Heart left ventricle (tissue), 16 donors: ENCODE measurements around the gene MINDY4. TPM values are rescaled to one million over a fixed set of nuclear protein-coding genes. Genes with fewer than 3 reads are reported as not detected.

Source experiments
- ATAC-seq, 4 donors: fragments of 200-7000 bp; cut with Tn5 transposase; one replicate each; pipeline ENCODE4 v1.9.1; 2020 to 2022; ENCODE audit warnings: moderate library complexity in 4 of 4, mild to moderate bottlenecking in 3 of 4, moderate number of reproducible peaks in 1 of 4
- DNase-seq, 5 donors: peaks; one replicate each; pipeline ENCODE4 v3.0.0-alpha.2; 2020
- H3K27ac ChIP-seq, 12 donors: fragments of 200-600 bp; sonication (generic) in 4 of 12; one replicate each; pipeline versions ENCODE4 v1.5.0 to v1.8.0; 2016 to 2022; ENCODE audit warnings: mild to moderate bottlenecking in 2 of 12
- H3K27me3 ChIP-seq, 9 donors: fragments of 200-600 bp; sonication (generic) in 2 of 9; one replicate each; pipeline versions ENCODE4 v1.5.1 to v1.8.0; 2016 to 2022; ENCODE audit warnings: mild to moderate bottlenecking in 3 of 9
- H3K36me3 ChIP-seq, 9 donors: fragments of 200-600 bp; sonication (generic) in 2 of 9; one replicate each; pipeline versions ENCODE4 v1.5.0 to v1.8.0; 2018 to 2022; ENCODE audit warnings: mild to moderate bottlenecking in 2 of 9
- H3K4me1 ChIP-seq, 12 donors: fragments of 200-600 bp; sonication (generic) in 4 of 12; one replicate each; pipeline versions ENCODE4 v1.5.0 to v1.8.0; 2016 to 2022; ENCODE audit warnings: mild to moderate bottlenecking in 3 of 12
- H3K4me3 ChIP-seq, 12 donors: fragments of 200-600 bp; sonication (generic) in 4 of 12; one replicate each; pipeline versions ENCODE4 v1.5.0 to v1.8.0; 2017 to 2022; ENCODE audit warnings: mild to moderate bottlenecking in 9 of 12, moderate library complexity in 4 of 12
- H3K9me3 ChIP-seq, 12 donors: fragments of 200-600 bp; sonication (generic) in 4 of 12; one replicate each; pipeline versions ENCODE4 v1.5.0 to v1.8.0; 2016 to 2022; ENCODE audit warnings: mild to moderate bottlenecking in 1 of 12
- POLR2A ChIP-seq, 2 donors: fragments of 450-650 bp; IDR thresholded peaks; one replicate each; pipeline ENCODE4 v1.6.1; 2017; ENCODE audit warnings: antibody characterized with exemption in 2 of 2, mild to moderate bottlenecking in 2 of 2, moderate library complexity in 2 of 2
- WGBS, 4 donors: extraction: QIAGEN DNeasy Blood & Tissue Kit in 2 of 4; methylation state at CpG; one replicate each; pipeline versions ENCODE4 v1.1.5 to v1.1.7; 2013 to 2018; 5-methylcytosine and 5-hydroxymethylcytosine counted together
- intact Hi-C, 10 donors: fragments of 100-400 bp; cut with DNase I; formaldehyde crosslinking; loops; one replicate each; pipeline versions ENCODE4 v1.11.1 to v1.14.2; 2022
- polyA plus RNA-seq, 2 donors: library from polyadenylated mRNA; stranded (reverse); fragments of 200-250 nt; gene quantifications; one replicate each; pipeline ENCODE4 v1.2.3, GENCODE V29; 2013
- total RNA-seq, 9 donors: library from RNA; depleted of rRNA in 2 of 9; stranded (reverse); fragments of >200 nt in 2 of 9; fragmentation: NEBNext Ultra II Directional in 3 of 9; extraction: Animal tissue kit (Norgen Biotek cat#: 25700) in 3 of 9; gene quantifications; one replicate each; pipeline versions ENCODE4 v1.1.0 to v1.2.4, GENCODE V29; 2016 to 2023
- TF ChIP-seq, protein P1 (sequence below), 12 donors: fragments of 200-600 bp; sonication (generic) in 4 of 12; IDR thresholded peaks; one replicate each; pipeline versions ENCODE4 v1.5.0 to v1.8.0; 2018 to 2022; ENCODE audit warnings: antibody characterized with exemption in 12 of 12, mild to moderate bottlenecking in 5 of 12
- donor health status: ischemic (EF 13 %, LVEDD 7.1; RV severe dilation, severe dysfunction).
- donor health status: healthy with polysubstance abuse.
- donor health status: DM: no; HTN: yes; CAD: no.
- donor health status: DM: no; HTN: no; CAD: no.
- donor health status: ischemic (EF 25% LVEDD 6.9; RV normal size, moderate dysfunction).
- donor health status: ischemic (EF 25% LVEDD 5.7; RV mildly dilated, moderate dysfunction).
- donor health status: healthy.
- donor health status: DM: yes; HTN: yes; CAD: no.
- donor health status: ischemic (EF 35%, LVEDD 5.7; RV mildly dilated, moderate dysfunction).
- donor health status: nonischemic (EF 11% LVEDD 7.7; RV severe dilation, severe dysfunction).
- donor health status: DM: yes; HTN: yes; CAD: no.
- donor health status: PGD.
- donor health status: ischemic (EF 29% LVEDD 5.4; RV normal size, mild dysfunction).
- donor health status: nonischemic (EF 23%, LVEDD 6.1; RV moderate dilation, normal function).

The MINDY4 gene
- total and polyA plus RNA-seq, 11 donors: 1.3 to 6.0 (median 2.9) TPM

DNA sequence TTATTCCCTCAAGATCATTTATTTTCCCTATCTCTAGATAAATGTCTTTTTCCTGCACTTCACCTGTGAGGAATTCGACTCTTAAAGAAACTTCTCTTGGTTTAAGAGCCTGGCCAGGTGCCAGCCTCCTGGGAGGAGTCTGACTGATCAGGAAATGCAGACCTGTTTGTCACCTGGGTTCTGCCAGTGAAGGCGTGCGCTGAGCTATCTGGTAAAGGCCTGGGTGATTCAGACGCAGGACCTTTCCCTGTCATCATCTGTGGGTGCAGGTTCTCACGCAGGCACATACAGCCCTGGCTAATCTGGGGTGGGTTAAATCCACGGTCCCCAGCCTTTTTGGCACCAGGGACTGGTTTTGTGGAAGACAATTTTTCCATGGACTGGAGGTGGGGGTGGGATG is 75.2 kb downstream of the MINDY4 start:
- H3K9me3 ChIP-seq: no peaks in the 10 kb centered on the region
- no peak overlapping the region for H3K4me3 ChIP-seq
- H3K27ac ChIP-seq: peak overlapping the region in 11 of 12 donors; percentile 35 to 88 (median 69)
- intact Hi-C loops: no loop called here
- DNase-seq (no peak), ATAC-seq (no peak)
- no peaks in the 10 kb centered on the region for H3K27me3 ChIP-seq
- no peaks in the 10 kb centered on the region for H3K36me3 ChIP-seq
- peaks cover 0 to 70% (median 33%) of the 10 kb centered on the region in 12 donors for H3K4me1 ChIP-seq
- TF ChIP-seq, protein P1, sequence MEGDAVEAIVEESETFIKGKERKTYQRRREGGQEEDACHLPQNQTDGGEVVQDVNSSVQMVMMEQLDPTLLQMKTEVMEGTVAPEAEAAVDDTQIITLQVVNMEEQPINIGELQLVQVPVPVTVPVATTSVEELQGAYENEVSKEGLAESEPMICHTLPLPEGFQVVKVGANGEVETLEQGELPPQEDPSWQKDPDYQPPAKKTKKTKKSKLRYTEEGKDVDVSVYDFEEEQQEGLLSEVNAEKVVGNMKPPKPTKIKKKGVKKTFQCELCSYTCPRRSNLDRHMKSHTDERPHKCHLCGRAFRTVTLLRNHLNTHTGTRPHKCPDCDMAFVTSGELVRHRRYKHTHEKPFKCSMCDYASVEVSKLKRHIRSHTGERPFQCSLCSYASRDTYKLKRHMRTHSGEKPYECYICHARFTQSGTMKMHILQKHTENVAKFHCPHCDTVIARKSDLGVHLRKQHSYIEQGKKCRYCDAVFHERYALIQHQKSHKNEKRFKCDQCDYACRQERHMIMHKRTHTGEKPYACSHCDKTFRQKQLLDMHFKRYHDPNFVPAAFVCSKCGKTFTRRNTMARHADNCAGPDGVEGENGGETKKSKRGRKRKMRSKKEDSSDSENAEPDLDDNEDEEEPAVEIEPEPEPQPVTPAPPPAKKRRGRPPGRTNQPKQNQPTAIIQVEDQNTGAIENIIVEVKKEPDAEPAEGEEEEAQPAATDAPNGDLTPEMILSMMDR (IDR thresholded peaks at IDR 0.05): no peak
- TF ChIP-seq POLR2A (IDR thresholded peaks at IDR 0.05): no peak
- 80 to 85% (median 80%) methylated on average over 4 to 6 of the region's 6 CpGs for WGBS, 4 donors

GRCh38 chr7:30848121-30848855 is 77.1 kb downstream of the MINDY4 start:
- no peak overlapping the region for H3K4me3 ChIP-seq
- DNase-seq (no peak), ATAC-seq (no peak)
- H3K27ac ChIP-seq: peak overlapping the region in 8 of 12 donors; percentile 6 to 60 (median 20)
- intact Hi-C loops: no loop called here
- TF ChIP-seq, protein P1 (IDR thresholded peaks at IDR 0.05): no peak
- TF ChIP-seq POLR2A (IDR thresholded peaks at IDR 0.05): no peak
- no peaks in the 10 kb centered on the region for H3K27me3 ChIP-seq
- 63 to 80% (median 77%) methylated on average over 4 to 7 of the region's 7 CpGs for WGBS, 4 donors
- peaks cover 0 to 77% (median 38%) of the 10 kb centered on the region in 12 donors for H3K4me1 ChIP-seq
- H3K36me3 ChIP-seq: peaks cover 0 to 2% (median 0%) of the 10 kb centered on the region in 9 donors
- H3K9me3 ChIP-seq: no peaks in the 10 kb centered on the region

DNA sequence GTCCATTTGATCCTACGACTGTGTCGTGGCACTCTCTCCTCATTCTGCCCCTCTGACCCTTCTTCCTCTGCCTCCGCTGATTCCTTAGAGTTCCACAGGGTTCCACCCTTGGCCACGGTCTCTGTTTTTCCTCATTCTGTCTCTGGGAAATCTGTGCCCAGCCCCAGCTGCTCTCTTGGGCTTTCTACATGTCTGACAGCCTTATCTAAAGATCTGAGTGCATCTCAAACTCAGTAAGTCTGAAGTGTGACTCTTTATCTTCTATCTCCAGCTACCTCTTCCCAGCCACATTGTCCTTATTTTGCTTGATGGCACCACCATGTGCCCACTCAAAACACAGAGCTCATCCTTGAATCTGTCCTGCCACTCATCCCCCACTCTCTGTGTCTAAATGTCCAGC is 78.3 kb downstream of the MINDY4 start:
- TF ChIP-seq, protein P1 (IDR thresholded peaks at IDR 0.05): no peak
- TF ChIP-seq POLR2A (IDR thresholded peaks at IDR 0.05): no peak
- Histone ChIP-seq H3K27ac (peak overlapping the region in 1 of 12 donors; percentile 28), H3K36me3 (peaks cover 0 to 9% (median 0%) of the 10 kb centered on the region in 9 donors), H3K9me3 (no peaks in the 10 kb centered on the region), H3K4me1 (peaks cover 0 to 71% (median 33%) of the 10 kb centered on the region in 12 donors), H3K4me3 (no peak overlapping the region), H3K27me3 (no peaks in the 10 kb centered on the region)
- 72 to 81% (median 76%) methylated on average over 4 of the region's 4 CpGs for WGBS, 4 donors
- no peak for DNase-seq
- ATAC-seq: no peak
- intact Hi-C loops: no loop called here

DNA sequence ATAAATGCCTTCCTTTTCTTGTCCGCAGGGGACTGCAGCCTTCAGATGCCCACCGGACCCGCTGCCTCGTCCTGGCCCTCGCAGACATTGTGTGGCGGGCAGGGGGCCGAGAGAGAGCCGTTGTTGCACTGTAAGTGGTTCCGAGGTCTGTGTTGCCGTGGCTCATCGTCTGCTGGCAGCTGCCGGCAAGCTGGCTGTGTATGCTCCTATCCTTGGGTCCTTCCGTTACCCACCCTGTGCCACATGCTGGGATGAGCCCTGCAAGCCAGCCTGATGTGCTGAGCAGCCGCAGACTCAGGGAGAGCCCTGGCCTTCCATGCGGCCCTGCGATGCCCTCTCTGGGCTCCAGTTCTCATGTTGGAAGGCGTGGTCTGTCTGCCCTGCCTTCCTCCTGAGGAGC is 79.2 kb downstream of the MINDY4 start:
- H3K36me3 ChIP-seq: peaks cover 0 to 12% (median 0%) of the 10 kb centered on the region in 9 donors
- peak overlapping the region in 1 of 12 donors; percentile 85 for H3K27ac ChIP-seq
- TF ChIP-seq, protein P1 (IDR thresholded peaks at IDR 0.05): no peak
- no peak for TF ChIP-seq POLR2A (IDR thresholded peaks at IDR 0.05)
- H3K27me3 ChIP-seq: no peaks in the 10 kb centered on the region
- WGBS, 4 donors: 96 to 97% (median 97%) methylated on average over 10 to 17 of the region's 17 CpGs
- DNase-seq (no peak), ATAC-seq (no peak)
- no peak overlapping the region for H3K4me3 ChIP-seq
- peaks cover 0 to 64% (median 30%) of the 10 kb centered on the region in 12 donors for H3K4me1 ChIP-seq
- intact Hi-C loops: no loop called here
- H3K9me3 ChIP-seq: no peaks in the 10 kb centered on the region
